Omental fat pad (tissue), 4 donors: ENCODE data around the gene CMIP. TPM values are rescaled to one million over a fixed set of nuclear protein-coding genes. Genes with fewer than 3 reads are reported as not detected.

Source experiments
- ATAC-seq: fragments of 150-250 bp; one replicate; pipeline ENCODE4 v1.9.1; 2016; ENCODE audit warnings: mild to moderate bottlenecking, moderate library complexity; ENCODE audit not compliant: low FRiP score
- DNase-seq: peaks from one replicate; pipeline ENCODE4 v3.0.0-alpha.2; 2019; ENCODE audit warnings: low spot score
- total RNA-seq, 4 donors: library from RNA; depleted of rRNA; stranded (reverse); fragments of >200 nt; gene quantifications; one replicate each; pipeline ENCODE4 v1.1.0, GENCODE V29; 2016
- TF ChIP-seq, protein P1 (sequence below), 3 donors: fragments of 450-650 bp; IDR thresholded peaks; one replicate each; pipeline ENCODE4 v1.5.1; 2016 to 2017; ENCODE audit warnings: antibody characterized with exemption in 3 of 3, mild to moderate bottlenecking in 3 of 3, moderate library complexity in 2 of 3

CMIP gene
- total RNA-seq, 4 donors from 2014 or later, result 15.8 to 52.8 (median 32.0) TPM

- DNase-seq (no peak), ATAC-seq (no peak)
- TF ChIP-seq, protein P1, sequence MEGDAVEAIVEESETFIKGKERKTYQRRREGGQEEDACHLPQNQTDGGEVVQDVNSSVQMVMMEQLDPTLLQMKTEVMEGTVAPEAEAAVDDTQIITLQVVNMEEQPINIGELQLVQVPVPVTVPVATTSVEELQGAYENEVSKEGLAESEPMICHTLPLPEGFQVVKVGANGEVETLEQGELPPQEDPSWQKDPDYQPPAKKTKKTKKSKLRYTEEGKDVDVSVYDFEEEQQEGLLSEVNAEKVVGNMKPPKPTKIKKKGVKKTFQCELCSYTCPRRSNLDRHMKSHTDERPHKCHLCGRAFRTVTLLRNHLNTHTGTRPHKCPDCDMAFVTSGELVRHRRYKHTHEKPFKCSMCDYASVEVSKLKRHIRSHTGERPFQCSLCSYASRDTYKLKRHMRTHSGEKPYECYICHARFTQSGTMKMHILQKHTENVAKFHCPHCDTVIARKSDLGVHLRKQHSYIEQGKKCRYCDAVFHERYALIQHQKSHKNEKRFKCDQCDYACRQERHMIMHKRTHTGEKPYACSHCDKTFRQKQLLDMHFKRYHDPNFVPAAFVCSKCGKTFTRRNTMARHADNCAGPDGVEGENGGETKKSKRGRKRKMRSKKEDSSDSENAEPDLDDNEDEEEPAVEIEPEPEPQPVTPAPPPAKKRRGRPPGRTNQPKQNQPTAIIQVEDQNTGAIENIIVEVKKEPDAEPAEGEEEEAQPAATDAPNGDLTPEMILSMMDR (IDR thresholded peaks at IDR 0.05), result no peak
These were observed 255.0 kb downstream of the CMIP start for GRCh38 chr16:81699596-81699995.

DNA sequence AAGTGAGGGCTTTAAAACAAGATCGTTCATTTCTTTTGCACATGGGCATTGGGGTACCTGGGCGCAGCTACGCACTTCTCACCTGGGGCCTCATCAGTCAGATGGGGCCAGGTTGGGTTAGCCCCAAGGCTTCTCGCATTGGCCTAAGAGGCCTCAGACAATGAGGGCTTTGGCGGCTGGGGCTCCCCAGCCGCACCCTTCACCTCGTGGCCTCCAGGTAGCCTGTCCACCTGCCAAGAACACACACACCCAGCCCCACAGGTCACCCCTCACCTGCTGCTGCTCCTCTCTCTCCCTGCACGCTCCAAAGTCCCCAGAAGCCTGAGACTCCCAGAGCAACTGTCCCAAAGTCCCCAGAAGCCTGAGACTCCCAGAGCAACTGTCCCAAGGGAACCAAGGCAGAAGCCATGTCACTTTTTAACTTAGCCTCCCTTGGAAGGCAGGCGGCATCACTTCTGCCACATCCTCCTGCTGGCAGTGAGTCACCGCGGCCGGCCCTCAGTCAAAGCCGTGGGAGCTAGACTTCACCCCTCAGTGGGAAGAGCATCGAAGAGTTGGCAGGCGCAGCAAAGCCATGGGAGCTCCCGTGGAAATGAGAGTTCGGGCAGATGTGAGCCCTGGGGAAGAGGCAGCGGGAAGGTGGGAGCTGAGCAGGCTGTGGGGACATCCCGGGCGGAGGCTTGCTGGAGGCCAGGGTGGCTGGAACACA, 255.6 kb downstream of the CMIP start:
- DNase-seq (no peak), ATAC-seq (no peak)
- TF ChIP-seq, protein P1 (IDR thresholded peaks at IDR 0.05), result no peak

DNA sequence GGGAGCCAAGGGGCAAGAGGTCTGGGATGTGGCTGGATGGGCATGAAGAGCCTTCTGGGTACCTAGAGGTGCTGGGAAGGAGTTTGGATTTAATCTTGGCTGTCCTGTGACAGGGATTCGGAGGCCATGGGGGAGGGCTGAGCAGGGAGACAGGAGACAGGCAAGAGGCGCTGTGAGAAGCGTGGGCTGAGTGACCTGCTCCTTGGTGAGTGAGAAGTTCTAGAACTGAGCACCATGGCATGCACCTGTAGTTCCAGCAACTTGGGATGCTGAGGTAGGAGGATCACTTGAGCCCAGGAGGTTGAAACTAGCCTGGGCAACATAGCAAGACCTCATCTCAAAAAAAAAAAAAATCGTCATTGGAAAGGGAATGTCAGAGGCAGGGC, 256.2 kb downstream of the CMIP start:
- no peak for DNase-seq
- ATAC-seq, result no peak
- TF ChIP-seq, protein P1 (IDR thresholded peaks at IDR 0.05), result no peak

GRCh38 chr16:81701296-81701970, 256.8 kb downstream of the CMIP start:
- no peak for DNase-seq
- no peak for ATAC-seq
- TF ChIP-seq, protein P1 (IDR thresholded peaks at IDR 0.05), result no peak

DNA sequence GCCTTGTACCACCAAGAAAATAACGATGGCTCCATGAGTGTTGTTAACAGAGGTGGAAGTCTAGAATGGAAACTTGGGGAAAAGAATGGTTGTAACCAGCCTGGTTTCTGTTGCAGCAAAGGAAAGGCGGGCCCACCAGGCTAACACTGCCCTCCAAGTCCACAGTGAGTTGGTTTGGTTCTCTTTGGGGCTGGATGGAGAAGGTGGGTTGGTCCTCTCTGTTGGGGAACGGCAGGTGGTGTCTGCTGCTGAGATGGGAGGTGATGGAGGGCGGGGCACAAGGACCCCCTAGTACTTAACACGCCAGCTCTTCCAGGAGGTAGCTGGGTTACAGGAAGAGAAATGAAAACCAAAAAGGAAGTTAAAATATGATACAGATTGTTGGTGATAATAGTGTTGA, 257.9 kb downstream of the CMIP start:
- TF ChIP-seq, protein P1 (IDR thresholded peaks at IDR 0.05), result no peak
- ATAC-seq, result no peak
- no peak for DNase-seq

DNA sequence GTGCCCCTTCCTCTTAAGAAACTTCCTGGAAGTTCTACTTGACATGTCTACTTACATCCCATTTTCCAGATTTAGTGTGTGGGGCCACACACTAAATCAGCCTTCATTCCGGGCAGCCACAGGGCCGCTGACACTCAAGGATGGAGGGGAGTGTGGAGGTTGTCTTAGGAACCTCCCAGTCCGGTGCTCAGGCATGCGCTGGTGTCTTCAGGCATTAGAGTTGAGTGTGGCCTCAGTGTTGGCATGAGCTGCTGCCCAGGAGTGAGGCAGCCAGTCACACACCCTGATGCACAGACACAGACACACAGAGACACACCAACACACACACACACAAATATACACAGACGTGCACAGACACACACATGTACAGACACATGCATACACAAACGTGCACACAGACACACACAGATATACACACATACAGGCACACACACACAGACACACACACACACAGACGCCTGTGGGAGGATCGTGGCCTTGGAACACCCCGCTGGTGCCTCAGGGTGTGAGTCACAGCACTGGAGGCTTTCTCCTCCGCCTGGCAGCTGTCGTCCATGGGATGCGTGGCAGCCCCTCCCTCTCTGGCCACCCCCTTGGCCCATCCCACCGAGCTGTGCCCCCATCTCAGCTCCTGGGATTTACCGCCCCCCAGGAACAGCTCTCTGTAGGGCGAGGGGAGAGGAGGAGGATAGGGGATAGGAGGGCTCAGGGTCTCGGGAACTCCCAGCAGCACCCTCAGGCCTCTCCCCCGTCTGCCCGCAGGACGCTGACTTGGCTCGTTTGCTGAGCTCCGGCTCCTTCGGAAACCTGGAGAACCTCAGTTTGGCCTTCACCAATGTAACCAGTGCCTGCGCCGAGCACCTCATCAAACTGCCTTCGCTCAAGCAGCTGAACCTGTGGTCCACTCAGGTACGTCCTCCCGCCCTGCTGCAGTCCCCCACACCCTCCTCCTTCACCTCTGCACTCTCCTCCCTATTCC, 258.9 kb downstream of the CMIP start:
- ATAC-seq, result no peak
- DNase-seq, result no peak
- TF ChIP-seq, protein P1 (IDR thresholded peaks at IDR 0.05), result no peak
